Measurements from ENCODE around the gene PPP4R4. TPM values are rescaled to one million over a fixed set of nuclear protein-coding genes. Genes with fewer than 3 reads are reported as not detected.

The PPP4R4 gene
- total RNA-seq, 1 experiment from 2014 or later: 3.9 TPM

DNA sequence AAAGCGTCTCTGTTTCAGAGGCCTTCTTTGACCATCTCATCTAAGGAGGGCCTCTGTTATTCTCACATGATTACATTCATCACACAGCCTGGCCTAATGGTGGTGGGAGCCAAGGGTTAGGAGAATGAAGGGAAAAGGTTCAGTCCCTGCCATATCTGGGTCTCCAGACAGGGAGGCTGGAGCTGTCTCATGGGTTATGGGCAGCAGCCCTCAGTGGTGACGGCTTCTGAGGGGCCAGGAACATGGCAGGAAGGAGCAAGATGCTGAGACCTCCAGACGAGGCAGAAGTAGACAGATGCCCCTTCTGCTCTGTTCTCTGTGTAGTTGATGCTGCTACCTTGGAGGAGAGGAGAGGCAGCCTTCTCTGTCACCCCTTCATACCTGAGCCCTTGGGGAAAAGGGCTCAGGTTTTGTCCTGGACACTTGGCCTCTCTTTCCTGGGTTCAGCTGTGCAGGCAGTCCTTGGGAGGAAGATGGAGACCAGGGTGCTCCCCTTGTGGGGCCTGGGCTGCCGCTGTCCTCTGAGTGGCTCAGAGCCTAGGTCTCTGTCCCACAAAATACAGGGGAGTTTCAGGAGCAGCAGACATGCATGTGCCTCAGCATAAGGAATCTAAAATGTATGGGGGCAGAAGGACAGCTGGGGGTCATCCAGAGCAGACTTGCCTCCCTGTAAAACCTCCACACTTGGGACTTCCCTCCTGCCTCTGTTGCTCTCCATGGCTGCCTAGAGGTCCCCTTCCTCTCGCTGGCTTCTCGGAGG is 48.3 kb upstream of the PPP4R4 start:
- no peak overlapping the region for H2AFZ ChIP-seq (ENCODE audit: low read length)

More for the DNA sequence above, 48.3 kb upstream of the PPP4R4 start:
- Histone ChIP-seq H2AK5ac (ENCODE audit: insufficient read length, low read length) (no peak overlapping the region), H3K18ac (ENCODE audit: insufficient read length, low read depth, low read length) (no peak overlapping the region), H3K56ac (ENCODE audit: insufficient read length, low read depth, low read length) (no peak overlapping the region), H3K27ac (ENCODE audit: insufficient read length, low read depth, low read length) (no peak overlapping the region), H3K4me1 (ENCODE audit: insufficient read depth, low read length) (no peaks in the 10 kb centered on the region; the same call in 1 of the 2 replicates), H4K8ac (replicated peaks; ENCODE audit: insufficient read length, low read depth, low read length) (no peak overlapping the region), H3K9me3 (ENCODE audit: control insufficient read depth, low read depth, low read length) (no peaks in the 10 kb centered on the region), H4K20me1 (ENCODE audit: control insufficient read depth, insufficient read depth, insufficient read length) (no peaks in the 10 kb centered on the region), H3K79me2 (ENCODE audit: insufficient read depth, low read length) (no peaks in the 10 kb centered on the region), H4K5ac (ENCODE audit: insufficient read length, low read depth, low read length) (no peak overlapping the region), H3K4me2 (ENCODE audit: insufficient read depth, insufficient read length, low read length) (no peak overlapping the region), H2BK15ac (ENCODE audit: low read depth, low read length) (no peak overlapping the region), H4K91ac (ENCODE audit: insufficient read length, low read depth, low read length) (no peak overlapping the region), H3K27me3 (ENCODE audit: insufficient read depth, low read length) (no peaks in the 10 kb centered on the region), H3T11ph (ENCODE audit: low read length) (no peak overlapping the region), H3K23me2 (ENCODE audit: insufficient read length, low read depth, low read length, poor library complexity, severe bottlenecking) (peaks cover 7% of the 10 kb centered on the region), H3K79me1 (ENCODE audit: insufficient read depth, low read depth, low read length, poor library complexity, severe bottlenecking) (no peaks in the 10 kb centered on the region), H2BK5ac (ENCODE audit: insufficient read length, low read length) (no peak overlapping the region), H3K14ac (ENCODE audit: insufficient read depth, low read length) (no peak overlapping the region), H3K9ac (ENCODE audit: extremely low read depth, insufficient read length, low read length) (no peak overlapping the region), H2BK120ac (ENCODE audit: low read depth, low read length, poor library complexity, severe bottlenecking) (no peak overlapping the region), H3K23ac (ENCODE audit: insufficient read length, low read depth, low read length) (no peak overlapping the region), H3K4ac (ENCODE audit: low read depth, low read length) (no peak overlapping the region), H2BK20ac (ENCODE audit: low read depth, low read length, poor library complexity, severe bottlenecking) (no peak overlapping the region), H2BK12ac (ENCODE audit: insufficient read length, low read depth, low read length) (no peak overlapping the region)
- H3K27ac Mint-ChIP-seq: peak overlapping the region in 1 of 3 experiments; percentile 17; a peak in 2 of 7 replicates
- TF ChIP-seq, protein P1, sequence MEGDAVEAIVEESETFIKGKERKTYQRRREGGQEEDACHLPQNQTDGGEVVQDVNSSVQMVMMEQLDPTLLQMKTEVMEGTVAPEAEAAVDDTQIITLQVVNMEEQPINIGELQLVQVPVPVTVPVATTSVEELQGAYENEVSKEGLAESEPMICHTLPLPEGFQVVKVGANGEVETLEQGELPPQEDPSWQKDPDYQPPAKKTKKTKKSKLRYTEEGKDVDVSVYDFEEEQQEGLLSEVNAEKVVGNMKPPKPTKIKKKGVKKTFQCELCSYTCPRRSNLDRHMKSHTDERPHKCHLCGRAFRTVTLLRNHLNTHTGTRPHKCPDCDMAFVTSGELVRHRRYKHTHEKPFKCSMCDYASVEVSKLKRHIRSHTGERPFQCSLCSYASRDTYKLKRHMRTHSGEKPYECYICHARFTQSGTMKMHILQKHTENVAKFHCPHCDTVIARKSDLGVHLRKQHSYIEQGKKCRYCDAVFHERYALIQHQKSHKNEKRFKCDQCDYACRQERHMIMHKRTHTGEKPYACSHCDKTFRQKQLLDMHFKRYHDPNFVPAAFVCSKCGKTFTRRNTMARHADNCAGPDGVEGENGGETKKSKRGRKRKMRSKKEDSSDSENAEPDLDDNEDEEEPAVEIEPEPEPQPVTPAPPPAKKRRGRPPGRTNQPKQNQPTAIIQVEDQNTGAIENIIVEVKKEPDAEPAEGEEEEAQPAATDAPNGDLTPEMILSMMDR (conservative IDR thresholded peaks at IDR 0.05): no peak
- WGBS (ENCODE audit: extremely low coverage, insufficient read length, low lambda C conversion rate): no CpG with 5 or more reads among the region's 6 CpGs
- H3K4me1 Mint-ChIP-seq: peaks cover 16% of the 10 kb centered on the region in 2 experiments
- H3K4me3 Mint-ChIP-seq: no peak overlapping the region
- peaks cover 17% of the 10 kb centered on the region for H3K27me3 Mint-ChIP-seq (ENCODE audit: low read depth)
- DNase-seq: peak; percentile 12
- H3K36me3 Mint-ChIP-seq (ENCODE audit: insufficient read depth in 1 of 3, low read depth in 3 of 3): no peaks in the 10 kb centered on the region
- peaks cover 0 to 2% of the 10 kb centered on the region in 2 experiments; a peak in 2 of 5 replicates for H3K9me3 Mint-ChIP-seq
